ENCODE data around the gene RANGAP1.

- TF ChIP-seq CTCF (IDR thresholded peaks at IDR 0.05): no peak
- no peak for TF ChIP-seq POLR2A (IDR thresholded peaks at IDR 0.05)
Observed at GRCh38 chr22:41256254-41257253, 29.4 kb downstream of the RANGAP1 start.

All from right lobe of liver (tissue), 4 donors.